Measurements from ENCODE around the gene IDI2. TPM values are rescaled to one million over a fixed set of nuclear protein-coding genes. Genes with fewer than 3 reads are reported as not detected.

Gene IDI2
- total and polyA plus RNA-seq, 2 of the 13 experiments (the other 11 are each of a cell fraction or from before 2014, with no cell fraction given): not detected

- no peak for TF ChIP-seq ZBTB3 (CRISPR knock-in tag; IDR thresholded peaks at IDR 0.05; ENCODE audit: borderline replicate concordance, low read depth)
Observed at GRCh38 chr10:992467-992866, 33.2 kb downstream of the IDI2 start (continued).

- intact Hi-C loops (cut with micrococcal nuclease; ENCODE audit: unreplicated experiment): no loop called here
- 91% methylated on average over 6 of the region's 6 CpGs for WGBS (ENCODE audit: low lambda C conversion rate)
- no TSS peak for BruUV-seq (replicated peaks)
- TF ChIP-seq ZNF7 (CRISPR knock-in tag; IDR thresholded peaks at IDR 0.05) (no peak), ATM (IDR thresholded peaks at IDR 0.05; ENCODE audit: borderline replicate concordance) (no peak), SMAD3 (CRISPR knock-in tag; IDR thresholded peaks at IDR 0.05) (no peak), RBFOX2 (IDR thresholded peaks at IDR 0.05; ENCODE audit: low read depth, low read length) (peak; percentile 52), ZFP41 (CRISPR knock-in tag; IDR thresholded peaks at IDR 0.05; ENCODE audit: borderline replicate concordance) (no peak)
- Histone ChIP-seq H3K36me3 (replicated peaks in 1 of 2; ENCODE audit: control insufficient read depth in 1 of 2, insufficient read depth in 2 of 2, low read length in 2 of 2) (peaks cover 13 to 31% of the 10 kb centered on the region in 2 experiments), H3K9ac (ENCODE audit: insufficient read depth, low read depth, low read length) (no peak overlapping the region), H4K20me1 (ENCODE audit: insufficient read depth, low read length) (peaks cover 12% of the 10 kb centered on the region), H3K4me3 (replicated peaks in 1 of 3; ENCODE audit: insufficient read depth in 1 of 3, low read depth in 2 of 3, low read length in 3 of 3) (no peak overlapping the region), H3K27ac (ENCODE audit: extremely low read length, insufficient read depth, low read length) (no peak overlapping the region), H3K4me2 (ENCODE audit: low read depth, low read length) (peak overlapping the region; percentile 41; the same call in 1 of the 2 replicates), H3K4me1 (ENCODE audit: insufficient read depth, low read length) (peaks cover 40% of the 10 kb centered on the region), H2AFZ (ENCODE audit: low read length) (no peak overlapping the region), H3K79me2 (ENCODE audit: insufficient read depth, low read length) (peaks cover 57% of the 10 kb centered on the region), H3K27me3 (ENCODE audit: control insufficient read depth in 1 of 2, insufficient read depth in 2 of 2, low read length in 2 of 2) (no peaks in the 10 kb centered on the region; a peak in 1 of 5 replicates), H3K9me3 (ENCODE audit: low read length) (no peaks in the 10 kb centered on the region)
- DNase-seq (ENCODE audit: low spot score): no peak
- FAIRE-seq: no peak
- ChIA-PET POLR2A (no interaction called here), CTCF (ENCODE audit: low intra/inter-chr PET ratio, low total read pairs) (no interaction called here)
- no peak for ATAC-seq
- in situ Hi-C loops (cut with HindIII; ENCODE audit: extremely low pct_ligation_motif_present, low pct_unique_long_range_greater_than_20kb): no loop called here
Observed at GRCh38 chr10:990808-991207, 34.9 kb downstream of the IDI2 start.
